ENCODE data around the gene ZNF470. TPM values are rescaled to one million over a fixed set of nuclear protein-coding genes. Genes with fewer than 3 reads are reported as not detected.
A peak's percentile ranks its signal among the peaks of the same experiment; 100 is the strongest.

Gene ZNF470
- total RNA-seq, 1 donor = 6.4 TPM

GRCh38 chr19:56619121-56619520, 51.9 kb downstream of the ZNF470 start:
- DNase-seq (ENCODE audit: low read depth) = no peak
- TF ChIP-seq, protein P1, sequence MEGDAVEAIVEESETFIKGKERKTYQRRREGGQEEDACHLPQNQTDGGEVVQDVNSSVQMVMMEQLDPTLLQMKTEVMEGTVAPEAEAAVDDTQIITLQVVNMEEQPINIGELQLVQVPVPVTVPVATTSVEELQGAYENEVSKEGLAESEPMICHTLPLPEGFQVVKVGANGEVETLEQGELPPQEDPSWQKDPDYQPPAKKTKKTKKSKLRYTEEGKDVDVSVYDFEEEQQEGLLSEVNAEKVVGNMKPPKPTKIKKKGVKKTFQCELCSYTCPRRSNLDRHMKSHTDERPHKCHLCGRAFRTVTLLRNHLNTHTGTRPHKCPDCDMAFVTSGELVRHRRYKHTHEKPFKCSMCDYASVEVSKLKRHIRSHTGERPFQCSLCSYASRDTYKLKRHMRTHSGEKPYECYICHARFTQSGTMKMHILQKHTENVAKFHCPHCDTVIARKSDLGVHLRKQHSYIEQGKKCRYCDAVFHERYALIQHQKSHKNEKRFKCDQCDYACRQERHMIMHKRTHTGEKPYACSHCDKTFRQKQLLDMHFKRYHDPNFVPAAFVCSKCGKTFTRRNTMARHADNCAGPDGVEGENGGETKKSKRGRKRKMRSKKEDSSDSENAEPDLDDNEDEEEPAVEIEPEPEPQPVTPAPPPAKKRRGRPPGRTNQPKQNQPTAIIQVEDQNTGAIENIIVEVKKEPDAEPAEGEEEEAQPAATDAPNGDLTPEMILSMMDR (IDR thresholded peaks at IDR 0.05; ENCODE audit: insufficient read depth, low read length) = no peak
- no peak overlapping the region for H3K4me3 ChIP-seq (ENCODE audit: low read depth, low read length)

- no peak for DNase-seq (ENCODE audit: low read depth)
- no peak overlapping the region for H3K4me3 ChIP-seq (ENCODE audit: low read depth, low read length)
- TF ChIP-seq, protein P1 (IDR thresholded peaks at IDR 0.05; ENCODE audit: insufficient read depth, low read length) = no peak
Observed at GRCh38 chr19:56622374-56622773, 55.1 kb downstream of the ZNF470 start.

DNA sequence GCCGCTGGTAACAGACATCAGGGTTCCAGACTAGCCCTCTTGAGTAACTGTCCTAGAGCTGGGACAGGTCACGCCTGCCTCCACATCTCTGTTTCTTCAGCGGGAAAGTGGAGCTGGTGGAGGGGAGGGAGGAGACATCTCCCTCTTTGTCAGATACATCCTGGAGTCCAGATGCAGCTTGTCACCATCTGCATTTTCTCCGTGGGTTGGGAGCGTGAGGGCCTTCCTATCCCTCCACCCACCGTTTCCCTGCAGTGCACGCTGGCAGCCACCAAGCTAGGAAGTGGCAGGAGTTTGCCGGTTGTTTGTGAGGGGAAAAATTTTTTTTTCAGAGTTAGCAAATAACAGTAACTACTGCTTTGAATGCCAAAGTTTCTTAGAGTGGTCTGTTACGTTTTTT, 55.7 kb downstream of the ZNF470 start:
- TF ChIP-seq, protein P1 (IDR thresholded peaks at IDR 0.05; ENCODE audit: insufficient read depth, low read length) = no peak
- no peak for DNase-seq (ENCODE audit: low read depth)
- no peak overlapping the region for H3K4me3 ChIP-seq (ENCODE audit: low read depth, low read length)

DNA sequence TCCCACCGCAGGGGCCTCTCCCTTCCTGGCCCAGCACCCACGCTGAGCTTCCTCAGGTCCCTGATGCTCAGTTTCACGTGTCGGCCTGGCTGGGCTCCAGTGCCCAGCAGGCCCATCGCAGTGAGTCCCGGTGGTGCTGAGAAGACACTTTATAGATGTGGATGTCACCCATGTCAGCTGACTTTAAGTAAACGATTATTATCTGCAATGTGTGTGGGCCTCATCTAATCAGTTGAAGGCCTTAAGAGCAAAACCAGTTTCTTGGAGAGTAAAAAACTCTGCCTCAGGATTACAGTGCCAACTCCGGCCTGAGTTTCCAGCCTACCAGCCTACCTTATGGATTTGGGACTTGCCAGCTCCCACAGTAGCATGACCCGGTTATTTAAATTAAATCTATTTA, 58.4 kb downstream of the ZNF470 start:
- TF ChIP-seq, protein P1 (IDR thresholded peaks at IDR 0.05; ENCODE audit: insufficient read depth, low read length) = no peak
- no peak overlapping the region for H3K4me3 ChIP-seq (ENCODE audit: low read depth, low read length)
- DNase-seq (ENCODE audit: low read depth) = no peak

DNA sequence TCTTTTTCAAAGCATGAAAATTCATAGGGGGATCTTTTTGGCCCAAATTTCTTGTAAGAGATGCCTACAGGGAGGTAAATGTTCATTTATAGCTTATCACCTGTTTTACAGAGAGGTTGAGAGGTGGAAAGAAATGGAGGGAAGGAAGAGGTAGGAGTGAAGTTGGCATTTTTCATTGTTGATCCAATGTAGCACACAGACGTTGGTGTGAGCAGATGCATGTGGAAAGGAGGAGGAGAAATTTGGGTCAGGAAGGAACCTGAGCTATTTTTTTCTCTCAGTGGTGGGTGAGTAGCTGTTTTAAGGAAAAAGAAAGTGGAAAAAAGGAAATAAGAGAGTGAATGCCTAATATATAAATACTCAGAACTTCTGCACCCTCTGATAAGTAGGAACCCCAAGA, 65.8 kb downstream of the ZNF470 start:
- TF ChIP-seq, protein P1 (IDR thresholded peaks at IDR 0.05; ENCODE audit: insufficient read depth, low read length) = no peak
- DNase-seq (ENCODE audit: low read depth) = no peak
- no peak overlapping the region for H3K4me3 ChIP-seq (ENCODE audit: low read depth, low read length)

DNA sequence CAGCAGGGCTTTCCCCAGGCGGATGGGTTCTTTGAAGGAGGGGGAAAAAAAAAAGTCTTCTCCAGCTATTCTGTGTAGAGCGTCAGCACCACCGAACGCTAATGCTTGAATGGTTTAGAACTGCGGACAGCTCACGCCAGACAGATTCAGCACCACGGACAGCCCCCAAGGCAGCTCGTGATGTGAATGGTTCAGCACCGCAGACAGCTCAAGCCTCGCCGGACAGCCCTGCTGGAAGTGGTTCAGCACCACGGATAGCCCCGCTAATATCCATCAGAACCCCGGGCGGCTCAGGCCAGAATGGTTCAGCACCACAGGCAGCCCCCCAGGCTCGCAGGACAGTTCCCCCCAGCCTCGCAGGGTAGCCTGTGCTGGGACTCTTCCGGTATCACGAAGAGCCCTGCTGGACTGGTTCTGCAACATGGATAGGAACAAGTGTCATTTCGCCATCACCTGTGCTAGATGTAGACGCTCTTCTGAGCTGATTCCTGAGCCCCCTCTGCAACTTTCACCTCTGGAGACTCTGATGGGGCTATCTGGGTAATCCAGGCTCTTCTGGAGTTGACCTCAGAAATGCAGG, 70.8 kb downstream of the ZNF470 start:
- no peak overlapping the region for H3K4me3 ChIP-seq (ENCODE audit: low read depth, low read length)
- TF ChIP-seq, protein P1 (IDR thresholded peaks at IDR 0.05; ENCODE audit: insufficient read depth, low read length) = no peak
- DNase-seq (ENCODE audit: low read depth) = peak; percentile 51

Other genes with a start within 250 kb of the ZNF470 start
- 1.4 and 5.4 TPM in 2 replicates for gene ZNF582, start 173.9 kb upstream of the ZNF470 start, total RNA-seq (ENCODE audit: low replicate concordance)
- gene ZNF583, start 163.1 kb upstream of the ZNF470 start, total RNA-seq (ENCODE audit: low replicate concordance) = 8.3 and 12.1 TPM in 2 replicates
- 3.1 and 8.9 TPM in 2 replicates for gene ZNF667, start 90.1 kb upstream of the ZNF470 start, total RNA-seq (ENCODE audit: low replicate concordance)
- 2.5 and 11.0 TPM in 2 replicates for gene ZNF471, start 59.6 kb upstream of the ZNF470 start, total RNA-seq (ENCODE audit: low replicate concordance)
- gene ZFP28, start 28.5 kb upstream of the ZNF470 start, total RNA-seq (ENCODE audit: low replicate concordance) = 8.3 and 11.6 TPM in 2 replicates
- gene ZNF71, start 27.8 kb downstream of the ZNF470 start, total RNA-seq (ENCODE audit: low replicate concordance) = 2.4 and 6.3 TPM in 2 replicates
- gene SMIM17, start 75.7 kb downstream of the ZNF470 start, total RNA-seq (ENCODE audit: low replicate concordance) = 0.65 TPM in 1 of 2 replicates, not detected in the other
- not detected in 2 replicates for gene ZNF835, start 104.3 kb downstream of the ZNF470 start, total RNA-seq (ENCODE audit: low replicate concordance)